K562 (cell line): ENCODE measurements around the gene LY6G6D. TPM values are rescaled to one million over a fixed set of nuclear protein-coding genes. Genes with fewer than 3 reads are reported as not detected.

Source experiments
- ARID1B ChIP-seq: fragments of 450-650 bp; IDR thresholded peaks from 2 replicates; pipeline ENCODE4 v1.6.1; 2016; ENCODE audit warnings: antibody characterized with exemption, mild to moderate bottlenecking, inconsistent platforms
- ARID2 ChIP-seq: fragments of 450-650 bp; IDR thresholded peaks from 2 replicates; pipeline ENCODE4 v1.6.1; 2017; ENCODE audit warnings: antibody characterized with exemption, mild to moderate bottlenecking
- CHD1 ChIP-seq: fragments of 200-600 bp; sonication (generic); IDR thresholded peaks from one replicate; pipeline ENCODE4 v1.6.1; 2012; ENCODE audit warnings: mild to moderate bottlenecking, moderate library complexity, low read length, inconsistent platforms
- ERF ChIP-seq: fragments of 450-650 bp; formaldehyde crosslinking; IDR thresholded peaks from 2 replicates; pipeline ENCODE4 v1.4.0; 2020; ENCODE audit warnings: mild to moderate bottlenecking, mixed read lengths
- FOXJ3 ChIP-seq: sonication (generic); formaldehyde crosslinking; IDR thresholded peaks from 2 replicates; pipeline ENCODE4 v1.4.0; 2020; ENCODE audit warnings: mild to moderate bottlenecking, missing genetic modification reagents
- MEF2A ChIP-seq: IDR thresholded peaks from 2 replicates; pipeline ENCODE4 v1.6.1; 2011; ENCODE audit warnings: low read depth, mild to moderate bottlenecking, low read length, moderate library complexity; ENCODE audit not compliant: control insufficient read depth
- MTF1 ChIP-seq: fragments of 250-450 bp; sonication (Bioruptor Pico); IDR thresholded peaks from 2 replicates; pipeline ENCODE4 v1.9.0; 2021; ENCODE audit warnings: moderate library complexity, mild to moderate bottlenecking, inconsistent platforms, borderline replicate concordance
- RBM14 ChIP-seq: fragments of 200-400 bp; formaldehyde crosslinking; IDR thresholded peaks from 2 replicates; pipeline ENCODE4 v1.6.1; 2018; ENCODE audit warnings: low read depth, mild to moderate bottlenecking, low read length, moderate library complexity, borderline replicate concordance; ENCODE audit not compliant: insufficient read depth
- RNF2 ChIP-seq: sonication (generic); IDR thresholded peaks from 2 replicates; pipeline ENCODE4 v1.6.1; 2016
- TFAM ChIP-seq: fragments of 250-450 bp; sonication (Bioruptor Pico); conservative IDR thresholded peaks from 2 replicates; pipeline ENCODE4 v1.5.0; 2021; ENCODE audit warnings: mild to moderate bottlenecking, moderate library complexity
- ZFX ChIP-seq: sonication (generic); formaldehyde crosslinking; IDR thresholded peaks from 2 replicates; pipeline ENCODE4 v1.8.0; 2022; ENCODE audit warnings: mild to moderate bottlenecking, missing genetic modification reagents, moderate library complexity
- ZNF12 ChIP-seq: sonication (generic); formaldehyde crosslinking; IDR thresholded peaks from 2 replicates; pipeline ENCODE4 v1.4.0; 2020; ENCODE audit warnings: mild to moderate bottlenecking, missing genetic modification reagents
- ZNF354B ChIP-seq: fragments of 250-450 bp; sonication (Bioruptor Pico); IDR thresholded peaks from 2 replicates; pipeline ENCODE4 v1.4.0; 2020
- ZNF445 ChIP-seq: fragments of 250-450 bp; sonication (Bioruptor Pico); IDR thresholded peaks from 2 replicates; pipeline ENCODE4 v1.4.0; 2020; ENCODE audit warnings: low read depth, mild to moderate bottlenecking, moderate library complexity
- ZSCAN32 ChIP-seq: fragments of 450-650 bp; formaldehyde crosslinking; IDR thresholded peaks from 2 replicates; pipeline ENCODE4 v1.4.0; 2020; ENCODE audit warnings: mild to moderate bottlenecking, moderate library complexity
- polyA plus RNA-seq, 8 experiments: library from polyadenylated mRNA; depleted of rRNA in 4 of 8; stranded (reverse) in 5 of 8; unstranded in 3 of 8; fragments of >200 nt; fragmentation: Nextera tagmentation in 2 of 8; fragmentation: Illumina TruSeq in 1 of 8; extraction: Ambion mirVana in 2 of 8; extraction: Trizol in 1 of 8; gene quantifications; 2 replicates each; pipeline versions ENCODE4 v1.2.1 to v1.2.3, GENCODE V29; 2011 to 2014; ENCODE audit warnings: inconsistent platforms in 1 of 8, missing spikeins in 1 of 8
- total RNA-seq, 7 experiments: library from RNA; depleted of rRNA in 6 of 7; stranded (reverse); fragments of >200 nt in 6 of 7; fragmentation: Illumina TruSeq in 2 of 7; extraction: Trizol in 2 of 7; gene quantifications; 2 replicates each; pipeline versions ENCODE4 v1.2.1 to v1.2.3, GENCODE V29; 2011 to 2021; ENCODE audit warnings: low replicate concordance in 1 of 7
- TF ChIP-seq, protein P1 (sequence below): fragments of 250-450 bp; sonication (Bioruptor Pico); IDR thresholded peaks from 2 replicates; pipeline ENCODE4 v1.8.0; 2022; ENCODE audit warnings: moderate library complexity, mild to moderate bottlenecking, inconsistent platforms
- TF ChIP-seq, protein P2 (sequence below): fragments of 450-650 bp; IDR thresholded peaks from 2 replicates; pipeline ENCODE4 v1.6.1; 2018; ENCODE audit not compliant: partially characterized antibody
- TF ChIP-seq, protein P3 (sequence below), 3 experiments: fragments of 200-800 bp in 1 of 3; sonication (Bioruptor generic) in 1 of 3; sonication (generic) in 1 of 3; formaldehyde crosslinking in 1 of 3; IDR thresholded peaks; 2 replicates each; pipeline versions ENCODE4 v1.6.1 to v1.8.0; 2016 to 2022; ENCODE audit warnings: mild to moderate bottlenecking in 2 of 3, missing compliant biosample characterization in 2 of 3, missing genetic modification characterization in 2 of 3, missing genetic modification reagents in 1 of 3
- TF ChIP-seq, protein P4 (sequence below): fragments of 200-800 bp; sonication (Bioruptor generic); IDR thresholded peaks from 2 replicates; pipeline ENCODE4 v1.6.1; 2017; ENCODE audit warnings: missing genetic modification characterization, missing compliant biosample characterization

Gene LY6G6D
- total and polyA plus RNA-seq, 9 of the 15 experiments (the other 6 are each of a cell fraction or from before 2014, with no cell fraction given), result 0.30 to 0.38 TPM; not detected in 7

DNA sequence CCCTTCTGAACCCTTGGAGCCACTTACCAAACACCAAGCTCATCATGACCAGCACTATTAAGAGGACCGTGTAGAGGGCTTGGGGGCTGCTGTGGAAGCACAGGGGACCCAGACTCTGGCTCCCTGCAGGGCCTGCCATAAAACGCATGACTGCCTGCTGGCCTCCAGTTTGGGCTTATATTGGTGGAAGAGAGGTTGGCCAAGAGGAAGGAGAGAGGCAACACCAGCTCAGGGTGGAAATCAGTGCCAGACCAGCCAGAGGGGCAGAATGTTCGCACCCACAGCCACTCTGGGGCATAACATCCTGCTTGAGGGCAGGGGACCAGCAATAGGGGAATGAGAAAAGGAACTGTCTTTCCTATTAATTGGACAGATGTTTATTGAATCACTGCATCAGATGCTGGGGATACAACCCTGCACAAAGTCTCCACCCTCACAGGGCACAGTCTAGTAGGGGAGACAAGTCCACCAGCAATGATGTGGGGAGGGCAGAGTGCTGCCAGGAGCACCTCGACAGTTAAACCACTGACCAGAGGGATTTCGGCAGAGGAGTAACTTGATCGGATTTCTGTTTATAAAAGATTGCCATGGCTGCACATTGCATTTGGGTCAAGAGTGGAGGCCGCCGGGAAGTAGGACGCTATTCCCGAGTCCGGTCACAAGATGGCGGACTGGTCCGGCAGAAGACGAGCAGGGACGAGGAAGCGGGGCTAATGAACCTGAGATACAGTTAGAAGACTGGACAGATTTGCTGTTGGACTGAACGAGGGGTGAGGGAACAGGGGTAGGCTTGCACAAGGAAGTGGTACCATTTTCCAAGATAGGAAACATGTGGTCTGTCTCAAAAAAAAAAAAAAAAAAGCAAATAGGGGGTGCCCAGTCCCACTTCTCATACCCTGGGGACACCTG lies 34.7 kb upstream of the LY6G6D start, which contains the start of gene LY6G5C (continued):
- TF ChIP-seq, protein P1, sequence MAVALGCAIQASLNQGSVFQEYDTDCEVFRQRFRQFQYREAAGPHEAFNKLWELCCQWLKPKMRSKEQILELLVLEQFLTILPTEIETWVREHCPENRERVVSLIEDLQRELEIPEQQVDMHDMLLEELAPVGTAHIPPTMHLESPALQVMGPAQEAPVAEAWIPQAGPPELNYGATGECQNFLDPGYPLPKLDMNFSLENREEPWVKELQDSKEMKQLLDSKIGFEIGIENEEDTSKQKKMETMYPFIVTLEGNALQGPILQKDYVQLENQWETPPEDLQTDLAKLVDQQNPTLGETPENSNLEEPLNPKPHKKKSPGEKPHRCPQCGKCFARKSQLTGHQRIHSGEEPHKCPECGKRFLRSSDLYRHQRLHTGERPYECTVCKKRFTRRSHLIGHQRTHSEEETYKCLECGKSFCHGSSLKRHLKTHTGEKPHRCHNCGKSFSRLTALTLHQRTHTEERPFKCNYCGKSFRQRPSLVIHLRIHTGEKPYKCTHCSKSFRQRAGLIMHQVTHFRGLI (CRISPR knock-in tag), result no peak
- TF ChIP-seq ARID1B, result 0 out of 2 replicates have a peak, but pooled peaks have one; percentile 7
- TF ChIP-seq ZNF354B (CRISPR knock-in tag), result no peak
- TF ChIP-seq ZFX (CRISPR knock-in tag), result no peak
- TF ChIP-seq MTF1 (CRISPR knock-in tag), result no peak
- peak; percentile 95 for TF ChIP-seq ARID2
- no peak for TF ChIP-seq RNF2
- TF ChIP-seq, protein P2, sequence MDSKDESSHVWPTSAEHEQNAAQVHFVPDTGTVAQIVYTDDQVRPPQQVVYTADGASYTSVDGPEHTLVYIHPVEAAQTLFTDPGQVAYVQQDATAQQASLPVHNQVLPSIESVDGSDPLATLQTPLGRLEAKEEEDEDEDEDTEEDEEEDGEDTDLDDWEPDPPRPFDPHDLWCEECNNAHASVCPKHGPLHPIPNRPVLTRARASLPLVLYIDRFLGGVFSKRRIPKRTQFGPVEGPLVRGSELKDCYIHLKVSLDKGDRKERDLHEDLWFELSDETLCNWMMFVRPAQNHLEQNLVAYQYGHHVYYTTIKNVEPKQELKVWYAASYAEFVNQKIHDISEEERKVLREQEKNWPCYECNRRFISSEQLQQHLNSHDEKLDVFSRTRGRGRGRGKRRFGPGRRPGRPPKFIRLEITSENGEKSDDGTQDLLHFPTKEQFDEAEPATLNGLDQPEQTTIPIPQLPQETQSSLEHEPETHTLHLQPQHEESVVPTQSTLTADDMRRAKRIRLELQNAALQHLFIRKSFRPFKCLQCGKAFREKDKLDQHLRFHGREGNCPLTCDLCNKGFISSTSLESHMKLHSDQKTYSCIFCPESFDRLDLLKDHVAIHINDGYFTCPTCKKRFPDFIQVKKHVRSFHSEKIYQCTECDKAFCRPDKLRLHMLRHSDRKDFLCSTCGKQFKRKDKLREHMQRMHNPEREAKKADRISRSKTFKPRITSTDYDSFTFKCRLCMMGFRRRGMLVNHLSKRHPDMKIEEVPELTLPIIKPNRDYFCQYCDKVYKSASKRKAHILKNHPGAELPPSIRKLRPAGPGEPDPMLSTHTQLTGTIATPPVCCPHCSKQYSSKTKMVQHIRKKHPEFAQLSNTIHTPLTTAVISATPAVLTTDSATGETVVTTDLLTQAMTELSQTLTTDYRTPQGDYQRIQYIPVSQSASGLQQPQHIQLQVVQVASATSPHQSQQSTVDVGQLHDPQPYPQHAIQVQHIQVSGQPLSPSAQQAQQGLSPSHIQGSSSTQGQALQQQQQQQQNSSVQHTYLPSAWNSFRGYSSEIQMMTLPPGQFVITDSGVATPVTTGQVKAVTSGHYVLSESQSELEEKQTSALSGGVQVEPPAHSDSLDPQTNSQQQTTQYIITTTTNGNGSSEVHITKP, result peak; percentile 13
- TF ChIP-seq, protein P3, sequence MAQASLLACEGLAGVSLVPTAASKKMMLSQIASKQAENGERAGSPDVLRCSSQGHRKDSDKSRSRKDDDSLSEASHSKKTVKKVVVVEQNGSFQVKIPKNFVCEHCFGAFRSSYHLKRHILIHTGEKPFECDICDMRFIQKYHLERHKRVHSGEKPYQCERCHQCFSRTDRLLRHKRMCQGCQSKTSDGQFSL (CRISPR knock-in tag; IDR thresholded peaks at IDR 0.05), result peak; percentile 69; the same call in 1 of the 2 replicates
- TF ChIP-seq, protein P3 (tag; IDR thresholded peaks at IDR 0.05), result no peak
- 0 out of 2 replicates have a peak, but pooled peaks have one; percentile 60 for TF ChIP-seq ERF (CRISPR knock-in tag)
- TF ChIP-seq ZSCAN32 (CRISPR knock-in tag), result no peak
- TF ChIP-seq, protein P4, sequence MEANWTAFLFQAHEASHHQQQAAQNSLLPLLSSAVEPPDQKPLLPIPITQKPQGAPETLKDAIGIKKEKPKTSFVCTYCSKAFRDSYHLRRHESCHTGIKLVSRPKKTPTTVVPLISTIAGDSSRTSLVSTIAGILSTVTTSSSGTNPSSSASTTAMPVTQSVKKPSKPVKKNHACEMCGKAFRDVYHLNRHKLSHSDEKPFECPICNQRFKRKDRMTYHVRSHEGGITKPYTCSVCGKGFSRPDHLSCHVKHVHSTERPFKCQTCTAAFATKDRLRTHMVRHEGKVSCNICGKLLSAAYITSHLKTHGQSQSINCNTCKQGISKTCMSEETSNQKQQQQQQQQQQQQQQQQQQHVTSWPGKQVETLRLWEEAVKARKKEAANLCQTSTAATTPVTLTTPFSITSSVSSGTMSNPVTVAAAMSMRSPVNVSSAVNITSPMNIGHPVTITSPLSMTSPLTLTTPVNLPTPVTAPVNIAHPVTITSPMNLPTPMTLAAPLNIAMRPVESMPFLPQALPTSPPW (CRISPR knock-in tag), result peak; percentile 63
- 0 out of 2 replicates have a peak, but pooled peaks have one; percentile 6 for TF ChIP-seq FOXJ3
- TF ChIP-seq MEF2A, result no peak
- TF ChIP-seq RBM14, result no peak
- peak; percentile 16; the same call in 1 of the 2 replicates for TF ChIP-seq ZNF12 (CRISPR knock-in tag)
- TF ChIP-seq CHD1, result no peak
- TF ChIP-seq ZNF445 (CRISPR knock-in tag), result no peak
- no peak for TF ChIP-seq TFAM (CRISPR knock-in tag)
